K562 (cell line): ENCODE measurements around the gene LAMTOR4. TPM values are rescaled to one million over a fixed set of nuclear protein-coding genes. Genes with fewer than 3 reads are reported as not detected.

ENCODE experiments used
- ATAC-seq: fragments of 200-7000 bp; cut with Tn5 transposase; 3 replicates; pipeline ENCODE4 v1.9.1; 2020; ENCODE audit warnings: moderate library complexity
- BruUV-seq: library from RNA; stranded (reverse); fragments of 400-500 nt; replicated peaks from 2 replicates; lab custom pipeline; 2021; lab: Mats Ljungman, UMichigan
- CTCF ChIA-PET: fragments of 300-600 bp; formaldehyde crosslinking; extraction: SDS; loops from one replicate; lab custom pipeline; 2021; ENCODE audit warnings: low intra/inter-chr PET ratio; lab: Yijun Ruan, JAX
- POLR2A ChIA-PET: fragments of 300-600, 350-650 bp; sonication (Branson Sonifier 250); formaldehyde crosslinking; extraction: SDS; loops from one replicate; lab custom pipeline; 2021; ENCODE audit warnings: antibody characterized with exemption, inconsistent platforms; lab: Yijun Ruan, JAX
- DNase-seq, 4 experiments: peaks; one replicate each; pipeline versions ENCODE4 v3.0.0 to v3.0.0-alpha.2; 2011 to 2018; ENCODE audit warnings: low spot score in 3 of 4, mixed read lengths in 3 of 4; ENCODE audit errors: extremely low read depth in 1 of 4
- FAIRE-seq: peaks from 2 replicates; lab custom pipeline; 2011; peaks lifted over from hg19 to GRCh38; lab: Jason Lieb, UNC
- H2AFZ ChIP-seq: 2 replicates; pipeline ENCODE4 v1.6.0; 2011; ENCODE audit warnings: low read depth, low read length, control low read depth, inconsistent platforms
- H3K27ac ChIP-seq: fragments of 200-600 bp; 3 replicates; pipeline ENCODE4 v1.8.0; 2011; ENCODE audit warnings: low read depth, mild to moderate bottlenecking, control low read depth, inconsistent platforms, low read length, moderate library complexity, mixed read lengths; ENCODE audit errors: extremely low read depth
- H3K27me3 ChIP-seq, 2 experiments: fragments of 300-600 bp in 1 of 2; 2 replicates in 1 of 2; 3 replicates in 1 of 2; pipeline versions ENCODE4 v1.6.0 to v1.8.0; 2011; ENCODE audit warnings: inconsistent platforms in 2 of 2, low read length in 2 of 2, mild to moderate bottlenecking in 1 of 2, mixed read lengths in 1 of 2, moderate library complexity in 1 of 2; ENCODE audit not compliant: control insufficient read depth in 2 of 2, insufficient read depth in 2 of 2
- H3K36me3 ChIP-seq: fragments of 300-600 bp; 3 replicates; pipeline ENCODE4 v1.8.0; 2011; ENCODE audit warnings: mild to moderate bottlenecking, low read length, inconsistent platforms; ENCODE audit not compliant: control insufficient read depth, insufficient read depth
- H3K4me1 ChIP-seq, 2 experiments: fragments of 200-600 bp in 1 of 2; replicated peaks in 1 of 2; 2 replicates in 1 of 2; 3 replicates in 1 of 2; pipeline versions ENCODE4 v1.5.1 to v1.8.0; 2011; ENCODE audit warnings: inconsistent platforms in 2 of 2, low read length in 2 of 2, mild to moderate bottlenecking in 1 of 2, mixed read lengths in 1 of 2, moderate library complexity in 1 of 2; ENCODE audit not compliant: control insufficient read depth in 2 of 2, insufficient read depth in 2 of 2
- H3K4me2 ChIP-seq: 2 replicates; pipeline ENCODE4 v1.6.1; 2011; ENCODE audit warnings: low read length, control low read depth, inconsistent platforms, mixed read lengths; ENCODE audit not compliant: insufficient read depth
- H3K4me3 ChIP-seq: fragments of 200-600 bp; sonication (generic), shearing (Covaris generic); 2 replicates; pipeline ENCODE4 v1.5.1; 2016; ENCODE audit warnings: control low read depth, inconsistent platforms
- H3K79me2 ChIP-seq: fragments of 200-600 bp; 3 replicates; pipeline ENCODE4 v1.8.0; 2011; ENCODE audit warnings: low read length, inconsistent platforms; ENCODE audit not compliant: control insufficient read depth, insufficient read depth
- H3K9ac ChIP-seq, 2 experiments: 2 replicates each; pipeline versions ENCODE4 v1.6.0 to v1.6.1; 2011; ENCODE audit warnings: low read depth in 2 of 2, low read length in 2 of 2, control low read depth in 1 of 2, inconsistent platforms in 1 of 2, mild to moderate bottlenecking in 1 of 2, mixed read lengths in 1 of 2; ENCODE audit not compliant: insufficient read depth in 1 of 2
- H3K9me1 ChIP-seq: one replicate; pipeline ENCODE4 v1.6.0; 2011; ENCODE audit warnings: inconsistent platforms, mild to moderate bottlenecking, low read length, moderate library complexity; ENCODE audit not compliant: control insufficient read depth, insufficient read depth
- H3K9me3 ChIP-seq: replicated peaks from 2 replicates; pipeline ENCODE4 v1.5.1; 2011; ENCODE audit warnings: low read depth, low read length, inconsistent platforms; ENCODE audit not compliant: control insufficient read depth, insufficient read depth
- H4K20me1 ChIP-seq: replicated peaks from 2 replicates; pipeline ENCODE4 v1.6.1; 2011; ENCODE audit warnings: low read length, inconsistent platforms, mixed read lengths; ENCODE audit not compliant: control insufficient read depth, insufficient read depth
- ADNP ChIP-seq: fragments of 200-800 bp; sonication (Bioruptor generic); IDR thresholded peaks from 2 replicates; pipeline ENCODE4 v1.6.1; 2016; ENCODE audit warnings: missing genetic modification characterization, missing compliant biosample characterization
- FOXK1 ChIP-seq: sonication (generic); formaldehyde crosslinking; IDR thresholded peaks from 2 replicates; pipeline ENCODE4 v1.8.0; 2022; ENCODE audit warnings: missing genetic modification reagents, mild to moderate bottlenecking, borderline replicate concordance
- GATA2 ChIP-seq: sonication (generic); formaldehyde crosslinking; IDR thresholded peaks from 2 replicates; pipeline ENCODE4 v1.4.0; 2020; ENCODE audit warnings: mild to moderate bottlenecking, missing genetic modification reagents
- KAT7 ChIP-seq: sonication (generic); formaldehyde crosslinking; IDR thresholded peaks from 2 replicates; pipeline ENCODE4 v1.8.0; 2022; ENCODE audit warnings: missing genetic modification reagents, mild to moderate bottlenecking, borderline replicate concordance
- MED1 ChIP-seq: sonication (generic); formaldehyde crosslinking; IDR thresholded peaks from 2 replicates; pipeline ENCODE4 v1.8.1; 2023; ENCODE audit warnings: missing genetic modification reagents, borderline replicate concordance
- OTX1 ChIP-seq: fragments of 450-650 bp; formaldehyde crosslinking; IDR thresholded peaks from 2 replicates; pipeline ENCODE4 v1.4.0; 2022; ENCODE audit warnings: mild to moderate bottlenecking
- POLR2AphosphoS5 ChIP-seq: IDR thresholded peaks from 2 replicates; pipeline ENCODE4 v1.6.1; 2011; ENCODE audit warnings: mild to moderate bottlenecking, low read depth, low read length, moderate library complexity; ENCODE audit not compliant: control insufficient read depth, insufficient read depth
- RBFOX2 ChIP-seq: fragments of 200-400 bp; formaldehyde crosslinking; IDR thresholded peaks from 2 replicates; pipeline ENCODE4 v1.6.1; 2017; ENCODE audit warnings: low read depth, mild to moderate bottlenecking, low read length, moderate library complexity
- RBM22 ChIP-seq: fragments of 200-400 bp; formaldehyde crosslinking; IDR thresholded peaks from 2 replicates; pipeline ENCODE4 v1.6.1; 2018; ENCODE audit warnings: low read length, low read depth; ENCODE audit not compliant: poor library complexity, severe bottlenecking
- SAP30 ChIP-seq: fragments of 200-600 bp; sonication (generic); IDR thresholded peaks from 2 replicates; pipeline ENCODE4 v1.6.1; 2012; ENCODE audit warnings: borderline replicate concordance, low read depth, mild to moderate bottlenecking, moderate library complexity, low read length, control low read depth, inconsistent platforms; ENCODE audit not compliant: insufficient read depth, poor library complexity, severe bottlenecking
- SMARCB1 ChIP-seq: IDR thresholded peaks from 2 replicates; pipeline ENCODE4 v1.6.1; 2011; ENCODE audit warnings: improper control_type of control experiment, low read depth; ENCODE audit not compliant: insufficient read length
- U2AF1 ChIP-seq: fragments of 200-400 bp; formaldehyde crosslinking; optimal IDR thresholded peaks from 2 replicates; pipeline ENCODE3; 2017; ENCODE audit warnings: mild to moderate bottlenecking, low read depth, low read length, moderate library complexity
- ZNF316 ChIP-seq: fragments of 450-650 bp; IDR thresholded peaks from 2 replicates; pipeline ENCODE4 v1.6.1; 2016
- ZNF764 ChIP-seq: fragments of 250-450 bp; sonication (Bioruptor Pico); IDR thresholded peaks from 2 replicates; pipeline ENCODE4 v1.4.0; 2020; ENCODE audit warnings: low read depth, mild to moderate bottlenecking, moderate library complexity
- ZNF778 ChIP-seq: fragments of 450-650 bp; formaldehyde crosslinking; IDR thresholded peaks from 2 replicates; pipeline ENCODE4 v1.4.0; 2020; ENCODE audit warnings: mild to moderate bottlenecking, moderate library complexity
- WGBS: fragments of 100-300 bp; shearing (Covaris generic); methylation state at CpG from one replicate; pipeline ENCODE4 v1.1.6; 2016; ENCODE audit warnings: low coverage, mixed read lengths; ENCODE audit not compliant: insufficient coverage; ENCODE audit errors: missing lambda C conversion rate; 5-methylcytosine and 5-hydroxymethylcytosine counted together
- in situ Hi-C: fragments of 300-500 bp; cut with MboI; formaldehyde crosslinking; loops from 4 replicates; pipeline ENCODE4 v1.15.0; 2018; ENCODE audit warnings: inconsistent platforms, mixed read lengths
- intact Hi-C: fragments of 100-400 bp; cut with micrococcal nuclease; formaldehyde crosslinking; loops from 2 replicates; pipeline ENCODE4 v1.14.2; 2022
- polyA plus RNA-seq, 8 experiments: library from polyadenylated mRNA; depleted of rRNA in 4 of 8; stranded (reverse) in 5 of 8; unstranded in 3 of 8; fragments of >200 nt; fragmentation: Nextera tagmentation in 2 of 8; fragmentation: Illumina TruSeq in 1 of 8; extraction: Ambion mirVana in 2 of 8; extraction: Trizol in 1 of 8; gene quantifications; 2 replicates each; pipeline versions ENCODE4 v1.2.1 to v1.2.3, GENCODE V29; 2011 to 2014; ENCODE audit warnings: inconsistent platforms in 1 of 8, missing spikeins in 1 of 8
- total RNA-seq, 7 experiments: library from RNA; depleted of rRNA in 6 of 7; stranded (reverse); fragments of >200 nt in 6 of 7; fragmentation: Illumina TruSeq in 2 of 7; extraction: Trizol in 2 of 7; gene quantifications; 2 replicates each; pipeline versions ENCODE4 v1.2.1 to v1.2.3, GENCODE V29; 2011 to 2021; ENCODE audit warnings: low replicate concordance in 1 of 7
- TF ChIP-seq, protein P1 (sequence below): fragments of 250-450 bp; sonication (Bioruptor Pico); IDR thresholded peaks from 2 replicates; pipeline ENCODE4 v1.5.0; 2020; ENCODE audit warnings: mild to moderate bottlenecking, borderline replicate concordance

Gene LAMTOR4
- total and polyA plus RNA-seq, 9 of the 15 experiments (the other 6 are each of a cell fraction or from before 2014, with no cell fraction given), result 79.6 to 314 (median 195) TPM

DNA sequence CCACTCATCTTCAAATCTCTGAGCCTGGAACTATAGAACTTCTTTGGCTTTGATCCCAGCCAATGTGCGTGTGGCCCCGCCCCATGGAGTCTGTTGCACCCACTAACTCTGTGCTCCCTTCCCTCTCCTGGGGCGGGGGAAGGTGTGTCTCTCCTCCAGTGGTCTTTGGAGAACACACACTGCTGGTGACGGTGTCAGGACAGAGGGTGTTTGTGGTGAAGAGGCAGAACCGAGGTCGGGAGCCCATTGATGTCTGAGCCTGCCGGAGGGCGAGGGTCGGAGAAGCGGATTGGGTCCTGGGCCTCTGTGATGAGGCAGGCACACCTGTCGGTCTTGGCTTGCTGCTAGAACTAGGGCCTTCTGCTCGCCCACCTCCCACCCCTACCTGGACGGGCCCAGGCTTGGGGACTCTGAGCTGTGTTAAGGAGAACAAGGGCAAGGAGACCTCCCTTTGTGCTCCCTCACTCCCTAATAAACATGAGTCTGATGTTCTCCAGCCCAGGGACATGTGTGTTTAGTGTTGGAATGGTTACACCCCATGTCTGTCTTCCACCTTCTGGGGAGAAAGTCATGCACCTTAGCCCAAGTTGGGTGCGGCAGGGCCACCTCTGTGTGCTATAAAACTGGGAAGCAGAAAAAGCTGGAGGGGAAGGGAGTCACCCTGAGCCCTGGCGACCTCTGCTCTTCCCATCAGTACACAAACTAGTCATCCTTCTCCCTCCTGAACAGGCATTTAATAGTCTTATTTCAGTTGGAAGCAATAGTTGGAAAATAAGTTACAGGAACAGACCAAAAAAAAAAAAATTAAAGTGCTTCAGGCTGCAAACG, 5.2 kb downstream of the LAMTOR4 start (continued):
- TF ChIP-seq KAT7 (CRISPR knock-in tag) (no peak), ADNP (tag) (no peak), SAP30 (no peak)

DNA sequence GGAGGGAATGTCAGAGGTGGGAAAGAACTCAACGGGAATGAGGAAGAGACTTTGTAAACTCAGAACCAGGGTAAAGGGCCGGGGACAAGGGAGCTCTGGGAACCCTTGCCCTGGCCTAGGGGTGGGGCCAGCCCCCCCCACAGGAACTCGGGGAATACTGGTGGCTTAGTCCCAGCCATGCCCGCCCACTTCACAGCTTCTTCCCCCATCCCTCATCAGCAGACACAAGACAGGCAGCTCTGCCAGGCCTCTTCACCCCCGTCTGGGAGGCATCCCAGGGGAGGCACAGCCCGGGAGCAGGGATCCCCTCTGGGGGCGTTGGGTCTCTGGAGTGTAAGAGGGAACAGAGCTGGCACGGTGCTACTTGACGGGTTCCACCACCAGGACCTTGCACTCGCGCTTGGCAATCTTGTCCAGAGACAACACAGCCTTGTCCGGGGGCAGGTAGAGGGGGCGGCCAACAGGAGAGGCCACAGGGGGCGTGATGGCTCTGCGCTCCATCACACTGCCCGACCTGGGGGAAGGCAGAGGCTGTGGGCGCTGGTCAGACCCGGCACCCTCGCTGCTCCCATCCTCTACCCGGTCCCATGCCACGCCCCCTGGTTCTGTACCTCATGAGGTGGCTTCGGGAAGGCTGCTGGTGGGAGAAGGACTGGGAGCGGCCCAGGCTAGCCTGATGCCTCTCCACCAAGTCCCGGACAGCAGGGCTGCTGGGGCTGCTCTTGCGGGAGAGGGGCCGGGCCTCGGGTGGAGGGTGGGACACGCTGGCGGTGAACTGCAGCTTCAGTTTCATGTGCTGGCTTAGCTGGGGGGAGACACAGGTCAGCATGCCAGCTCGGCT, 6.2 kb downstream of the LAMTOR4 start:
- POLR2A ChIA-PET, result interaction anchor here (0.7 kb wide), 1 partner anchor 9 kb away, joined by 4 read pairs; no protein-coding TSS in a partner anchor
- in situ Hi-C loops (no loop called here), intact Hi-C loops (loop anchor here (5.0 kb wide), 1 partner anchor 117 kb away; no protein-coding TSS in a partner anchor)
- Histone ChIP-seq H3K79me2 (peaks cover 37% of the 10 kb centered on the region), H3K4me1 (peaks cover 37 to 76% of the 10 kb centered on the region in 2 experiments), H3K27ac (no peak overlapping the region), H3K4me2 (no peak overlapping the region), H2AFZ (no peak overlapping the region), H3K27me3 (no peaks in the 10 kb centered on the region), H3K9me1 (no peaks in the 10 kb centered on the region), H3K4me3 (no peak overlapping the region), H4K20me1 (peaks cover 10% of the 10 kb centered on the region), H3K36me3 (peaks cover 64% of the 10 kb centered on the region), H3K9ac (peak overlapping the region in 1 of 2 experiments; percentile 46; a peak in 1 of 4 replicates), H3K9me3 (no peaks in the 10 kb centered on the region)
- peak in 1 of 4 experiments; percentile 52 for DNase-seq
- CTCF ChIA-PET, result no interaction called here
- WGBS, result 86% methylated on average over 27 of the region's 30 CpGs
- no TSS peak for BruUV-seq
- no peak for FAIRE-seq
- ATAC-seq, result no peak
- TF ChIP-seq, protein P1, sequence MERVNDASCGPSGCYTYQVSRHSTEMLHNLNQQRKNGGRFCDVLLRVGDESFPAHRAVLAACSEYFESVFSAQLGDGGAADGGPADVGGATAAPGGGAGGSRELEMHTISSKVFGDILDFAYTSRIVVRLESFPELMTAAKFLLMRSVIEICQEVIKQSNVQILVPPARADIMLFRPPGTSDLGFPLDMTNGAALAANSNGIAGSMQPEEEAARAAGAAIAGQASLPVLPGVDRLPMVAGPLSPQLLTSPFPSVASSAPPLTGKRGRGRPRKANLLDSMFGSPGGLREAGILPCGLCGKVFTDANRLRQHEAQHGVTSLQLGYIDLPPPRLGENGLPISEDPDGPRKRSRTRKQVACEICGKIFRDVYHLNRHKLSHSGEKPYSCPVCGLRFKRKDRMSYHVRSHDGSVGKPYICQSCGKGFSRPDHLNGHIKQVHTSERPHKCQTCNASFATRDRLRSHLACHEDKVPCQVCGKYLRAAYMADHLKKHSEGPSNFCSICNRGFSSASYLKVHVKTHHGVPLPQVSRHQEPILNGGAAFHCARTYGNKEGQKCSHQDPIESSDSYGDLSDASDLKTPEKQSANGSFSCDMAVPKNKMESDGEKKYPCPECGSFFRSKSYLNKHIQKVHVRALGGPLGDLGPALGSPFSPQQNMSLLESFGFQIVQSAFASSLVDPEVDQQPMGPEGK (CRISPR knock-in tag), result no peak
- TF ChIP-seq GATA2, result no peak
- TF ChIP-seq ZNF764, result no peak
- peak; percentile 79 for TF ChIP-seq RBFOX2
- no peak for TF ChIP-seq FOXK1
- TF ChIP-seq U2AF1, result no peak
- TF ChIP-seq MED1 (CRISPR knock-in tag), result no peak
- TF ChIP-seq SMARCB1, result no peak
- no peak for TF ChIP-seq ZNF778
- TF ChIP-seq OTX1, result no peak
- peak; percentile 74 for TF ChIP-seq RBM22
- TF ChIP-seq ZNF316, result no peak
- peak; percentile 51; the same call in 1 of the 2 replicates for TF ChIP-seq POLR2AphosphoS5
